Activated naive CD4-positive, alpha-beta T cell treated with Interleukin-2 at 50 U/mL for 16 hours (primary cell): ENCODE measurements around the gene PIM1.
"Not testable (repeated sequence)": the region's sequence is repeated elsewhere in the genome, so short reads cannot be mapped to it uniquely, and the experiment has no call there.

Experiments
- DNase-seq: peaks from one replicate; pipeline ENCODE4 v3.0.0-alpha.2; 2020

PIM1 gene

GRCh38 chr6:37171970-37172812 lies 2.2 kb downstream of the PIM1 start:
- DNase-seq = peak; percentile 91

- no peak for DNase-seq
Observed at GRCh38 chr6:37172912-37173492, 3.0 kb downstream of the PIM1 start.

GRCh38 chr6:37173493-37174195 lies 3.7 kb downstream of the PIM1 start:
- peak; percentile 67 for DNase-seq

GRCh38 chr6:37174196-37174514 lies 4.2 kb downstream of the PIM1 start:
- DNase-seq = no peak

DNA sequence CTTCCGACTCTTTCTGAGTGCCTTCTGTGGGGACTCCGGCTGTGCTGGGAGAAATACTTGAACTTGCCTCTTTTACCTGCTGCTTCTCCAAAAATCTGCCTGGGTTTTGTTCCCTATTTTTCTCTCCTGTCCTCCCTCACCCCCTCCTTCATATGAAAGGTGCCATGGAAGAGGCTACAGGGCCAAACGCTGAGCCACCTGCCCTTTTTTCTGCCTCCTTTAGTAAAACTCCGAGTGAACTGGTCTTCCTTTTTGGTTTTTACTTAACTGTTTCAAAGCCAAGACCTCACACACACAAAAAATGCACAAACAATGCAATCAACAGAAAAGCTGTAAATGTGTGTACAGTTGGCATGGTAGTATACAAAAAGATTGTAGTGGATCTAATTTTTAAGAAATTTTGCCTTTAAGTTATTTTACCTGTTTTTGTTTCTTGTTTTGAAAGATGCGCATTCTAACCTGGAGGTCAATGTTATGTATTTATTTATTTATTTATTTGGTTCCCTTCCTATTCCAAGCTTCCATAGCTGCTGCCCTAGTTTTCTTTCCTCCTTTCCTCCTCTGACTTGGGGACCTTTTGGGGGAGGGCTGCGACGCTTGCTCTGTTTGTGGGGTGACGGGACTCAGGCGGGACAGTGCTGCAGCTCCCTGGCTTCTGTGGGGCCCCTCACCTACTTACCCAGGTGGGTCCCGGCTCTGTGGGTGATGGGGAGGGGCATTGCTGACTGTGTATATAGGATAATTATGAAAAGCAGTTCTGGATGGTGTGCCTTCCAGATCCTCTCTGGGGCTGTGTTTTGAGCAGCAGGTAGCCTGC lies 4.8 kb downstream of the PIM1 start:
- DNase-seq = no peak

DNA sequence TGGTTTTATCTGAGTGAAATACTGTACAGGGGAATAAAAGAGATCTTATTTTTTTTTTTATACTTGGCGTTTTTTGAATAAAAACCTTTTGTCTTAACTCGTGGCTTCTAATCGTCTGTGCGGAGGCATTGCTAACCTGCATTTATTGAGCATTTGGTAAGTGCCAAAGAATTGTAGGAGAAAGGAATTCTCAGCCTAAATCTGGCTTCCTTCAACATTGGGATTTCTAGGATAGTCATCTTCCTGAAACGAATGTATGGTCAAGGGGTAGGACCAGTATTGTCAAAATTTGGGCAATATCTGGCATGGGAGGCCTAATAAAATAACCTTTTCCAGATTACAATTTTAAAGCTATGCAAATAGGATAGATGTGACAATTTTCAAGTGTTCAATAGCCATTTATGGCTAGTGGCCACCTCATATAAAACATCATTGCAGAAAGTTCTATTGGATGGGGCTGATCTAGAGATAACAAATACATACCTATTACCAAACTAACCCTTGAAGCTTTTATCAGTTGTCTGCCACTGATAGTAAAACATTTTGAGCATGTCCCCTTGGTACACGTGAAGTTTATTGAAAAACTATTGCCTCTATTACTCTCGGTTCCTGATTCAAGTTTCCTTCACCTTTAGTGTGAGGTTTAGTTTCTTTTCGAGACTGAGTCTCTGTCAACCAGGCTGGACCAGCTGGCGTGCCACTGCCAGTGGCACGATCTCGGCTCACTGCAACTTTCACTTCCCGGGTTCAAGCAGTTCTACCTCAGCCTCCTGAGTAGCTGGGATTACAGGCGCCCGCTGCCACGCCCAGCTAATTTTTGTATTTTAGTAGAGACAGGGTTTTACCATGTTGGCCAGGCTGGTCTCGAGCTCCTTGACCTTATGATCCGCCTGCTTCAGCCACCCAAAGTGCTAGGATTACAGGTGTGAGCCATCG lies 5.6 kb downstream of the PIM1 start:
- no peak for DNase-seq

DNA sequence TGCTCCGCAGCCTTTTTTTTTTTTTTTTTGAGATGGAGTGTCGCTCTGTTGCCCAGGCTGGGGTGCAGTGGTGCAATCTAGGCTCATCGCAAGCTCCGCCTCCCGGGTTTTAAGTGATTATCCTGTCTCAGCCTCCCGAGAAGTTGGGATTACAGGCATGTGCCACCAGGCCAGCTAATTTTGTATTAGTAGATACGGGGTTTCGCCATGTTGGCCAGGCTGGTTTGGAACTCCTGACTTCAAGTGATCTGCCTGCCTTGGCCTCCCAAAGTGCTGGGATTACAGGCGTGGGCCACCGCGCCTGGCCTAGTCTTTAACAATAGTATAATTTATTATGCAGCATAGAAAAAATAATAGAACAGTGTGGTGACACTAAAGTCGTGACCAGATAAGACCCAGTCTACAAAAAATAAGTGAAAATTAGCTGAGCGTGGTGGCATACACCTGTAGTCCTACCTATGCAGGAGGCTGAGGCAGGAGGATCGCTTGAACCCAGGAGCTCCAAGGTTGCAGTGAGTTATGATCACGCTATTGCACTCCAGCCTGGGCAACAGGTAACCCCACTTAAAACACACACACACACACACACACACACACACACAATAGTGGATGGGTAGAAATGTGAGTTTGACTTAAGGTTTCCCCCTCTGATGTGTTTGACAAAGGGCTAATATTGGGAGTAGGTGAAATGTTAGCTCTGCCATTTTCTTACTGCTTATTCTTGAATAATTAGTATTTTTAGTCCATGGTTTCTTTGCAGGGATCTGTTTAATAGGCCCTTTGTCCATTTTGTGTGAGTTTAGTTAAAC lies 6.5 kb downstream of the PIM1 start:
- DNase-seq = no peak

GRCh38 chr6:37177077-37177934 lies 7.4 kb downstream of the PIM1 start:
- DNase-seq = no peak

DNA sequence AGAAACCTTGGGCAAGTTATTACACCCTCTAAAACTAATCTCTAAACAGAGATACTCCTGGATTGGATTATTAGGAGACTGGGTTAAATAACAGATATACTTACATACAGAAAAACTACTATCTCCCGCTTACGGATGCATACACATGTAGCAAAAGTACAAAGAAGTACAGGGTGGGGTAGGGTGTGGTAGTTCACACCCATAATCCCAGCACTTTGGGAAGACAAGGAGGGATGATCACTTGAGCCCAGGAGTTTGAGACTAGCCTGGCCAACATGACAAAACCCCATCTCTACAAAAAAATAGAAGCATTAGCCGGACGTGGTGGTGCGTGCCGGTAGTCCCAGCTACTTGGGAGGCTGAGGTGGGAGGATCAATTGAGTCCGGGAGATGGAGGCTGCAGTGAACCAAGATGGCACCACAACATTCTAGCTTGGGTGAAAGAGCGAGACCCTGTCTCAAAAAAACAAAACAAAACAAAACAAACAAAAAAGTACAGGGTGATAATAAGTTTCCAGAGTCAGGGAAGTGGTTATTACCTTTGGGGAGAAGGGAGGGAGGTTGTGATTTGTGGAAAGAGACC lies 8.1 kb downstream of the PIM1 start:
- DNase-seq = no peak

DNA sequence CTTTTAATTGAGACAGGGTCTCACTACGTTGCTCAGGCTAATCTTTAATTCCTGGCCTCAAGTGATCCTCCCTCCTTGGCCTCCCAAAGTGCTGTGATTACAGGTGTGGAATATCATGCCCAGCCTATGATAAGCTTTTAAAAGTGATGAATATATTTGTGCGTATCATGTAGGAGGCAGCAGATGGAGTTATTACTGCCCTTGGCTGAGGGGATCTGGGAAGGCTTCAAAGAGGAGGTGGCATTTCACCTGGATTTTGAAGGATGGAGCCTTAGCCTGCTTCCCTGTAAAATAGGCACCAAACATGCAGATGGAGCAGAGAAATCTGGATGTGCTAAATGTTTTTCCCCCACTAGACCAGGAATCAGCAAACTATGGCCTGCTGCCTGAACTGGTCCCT lies 10.1 kb downstream of the PIM1 start:
- no peak for DNase-seq

GRCh38 chr6:37180610-37181009 lies 10.7 kb downstream of the PIM1 start:
- not testable (repeated sequence) for DNase-seq

- DNase-seq = peak; percentile 58
Observed at GRCh38 chr6:37182736-37183590, 13.0 kb downstream of the PIM1 start.

- not testable (repeated sequence) for DNase-seq
Observed at GRCh38 chr6:37185949-37186720, 16.2 kb downstream of the PIM1 start.

DNA sequence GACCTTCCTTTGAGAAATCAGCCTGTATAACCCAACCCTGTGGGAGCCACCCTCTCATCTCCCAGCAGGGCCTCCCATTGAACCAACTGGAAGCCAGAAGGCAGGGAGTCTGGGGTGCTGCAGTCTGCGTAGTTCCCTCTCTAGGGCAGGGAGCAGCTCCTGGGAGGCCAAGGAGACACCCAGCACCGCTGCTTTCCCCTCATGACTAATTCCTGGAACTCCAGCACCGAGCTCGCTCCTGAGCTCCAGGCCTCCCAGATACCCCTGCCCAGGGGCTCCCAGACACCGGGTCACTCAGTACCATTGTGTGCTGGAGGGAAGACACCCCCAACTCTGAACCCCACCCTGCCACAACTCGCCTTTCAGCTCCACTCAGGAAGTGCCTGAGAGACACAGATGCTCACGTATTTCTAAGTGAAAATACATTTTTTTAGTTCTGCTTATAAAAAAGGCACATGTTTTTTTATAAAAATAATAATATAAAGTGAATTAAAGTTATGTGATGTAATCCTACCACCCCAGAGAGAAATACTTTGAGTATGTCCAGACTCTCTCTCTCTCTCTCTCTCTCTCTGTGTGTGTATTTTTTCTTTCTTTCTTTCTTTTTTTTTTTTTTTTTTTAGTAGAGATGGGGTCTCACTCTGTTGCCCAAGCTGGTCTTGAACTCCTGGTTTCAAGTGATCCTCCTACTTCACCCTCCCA lies 17.5 kb downstream of the PIM1 start:
- DNase-seq = no peak

- DNase-seq = no peak
Observed at GRCh38 chr6:37188962-37189510, 19.1 kb downstream of the PIM1 start.

GRCh38 chr6:37190159-37190535 lies 20.2 kb downstream of the PIM1 start:
- no peak for DNase-seq

- no peak for DNase-seq
Observed at GRCh38 chr6:37192666-37193065, 22.7 kb downstream of the PIM1 start.
